Tibial artery (tissue), 4 donors: ENCODE results near the gene LUC7L3.
"Not testable (repeated sequence)": the region's sequence is repeated elsewhere in the genome, so short reads cannot be mapped to it uniquely, and the experiment has no call there.

Source experiments
- DNase-seq, 2 donors: peaks; one replicate each; pipeline ENCODE4 v3.0.0-alpha.2; 2019
- H3K27ac ChIP-seq, 2 donors: fragments of 200-600 bp; sonication (generic) in 1 of 2; 1 replicate in 1 of 2; 2 replicates in 1 of 2; pipeline ENCODE4 v1.5.1; 2018 to 2019; ENCODE audit warnings: mild to moderate bottlenecking in 1 of 2
- H3K27me3 ChIP-seq, 2 donors: fragments of 200-600 bp; sonication (generic) in 1 of 2; one replicate each; pipeline versions ENCODE4 v1.5.1 to v1.6.0; 2016 to 2019
- H3K36me3 ChIP-seq, 3 donors: fragments of 200-600 bp; sonication (generic) in 2 of 3; one replicate each; pipeline ENCODE4 v1.5.1; 2016 to 2019; ENCODE audit warnings: mild to moderate bottlenecking in 2 of 3
- H3K4me1 ChIP-seq, 4 donors: fragments of 200-600 bp; sonication (generic) in 2 of 4; 1 replicate in 3 of 4; 2 replicates in 1 of 4; pipeline ENCODE4 v1.5.1; 2016 to 2019
- H3K4me3 ChIP-seq, 2 donors: fragments of 200-600 bp; sonication (generic) in 1 of 2; 1 replicate in 1 of 2; 2 replicates in 1 of 2; pipeline ENCODE4 v1.5.1; 2018 to 2019; ENCODE audit warnings: mild to moderate bottlenecking in 2 of 2
- H3K9me3 ChIP-seq, 3 donors: fragments of 200-600 bp; sonication (generic) in 1 of 3; one replicate each; pipeline ENCODE4 v1.5.1; 2016 to 2019
- CTCF ChIP-seq, 2 experiments: fragments of 200-600 bp in 1 of 2; fragments of 450-650 bp in 1 of 2; IDR thresholded peaks; one replicate each; pipeline ENCODE4 v1.5.1; 2017 to 2019; ENCODE audit warnings: antibody characterized with exemption in 2 of 2, mild to moderate bottlenecking in 1 of 2, moderate library complexity in 1 of 2
- intact Hi-C: fragments of 100-400 bp; cut with DNase I; formaldehyde crosslinking; loops from one replicate; pipeline ENCODE4 v1.15.0; 2023; ENCODE audit warnings: low total_unique reads

Gene LUC7L3

GRCh38 chr17:50708050-50709000 lies 11.1 kb upstream of the LUC7L3 start:
- DNase-seq: no peak
- Histone ChIP-seq H3K4me1 (peaks cover 0 to 55% (median 35%) of the 10 kb centered on the region in 4 donors), H3K27me3 (no peaks in the 10 kb centered on the region), H3K36me3 (peaks cover 0 to 12% (median 6%) of the 10 kb centered on the region in 3 donors), H3K9me3 (no peaks in the 10 kb centered on the region), H3K4me3 (peak overlapping the region; percentile 73 to 89), H3K27ac (peak overlapping the region; percentile 96 to 97)
- no peak for TF ChIP-seq CTCF (IDR thresholded peaks at IDR 0.05)
- intact Hi-C loops: no loop called here

- H3K4me3 ChIP-seq, H3K36me3 ChIP-seq, H3K27me3 ChIP-seq, H3K9me3 ChIP-seq, intact Hi-C loops, DNase-seq: not testable (repeated sequence)
- Histone ChIP-seq H3K27ac (peak overlapping the region; percentile 96 to 97), H3K4me1 (peaks cover 0 to 48% (median 28%) of the 10 kb centered on the region in 4 donors)
Measured at GRCh38 chr17:50709053-50709452, 10.3 kb upstream of the LUC7L3 start.

GRCh38 chr17:50710025-50710424 lies 9.4 kb upstream of the LUC7L3 start:
- intact Hi-C loops: no loop called here
- no peak for DNase-seq
- peak overlapping the region; percentile 96 to 97 for H3K27ac ChIP-seq

GRCh38 chr17:50710650-50711049 lies 8.8 kb upstream of the LUC7L3 start:
- no peak for DNase-seq
- H3K4me3 ChIP-seq: no peak overlapping the region
- H3K36me3 ChIP-seq: peaks cover 0 to 1% (median 0%) of the 10 kb centered on the region in 3 donors
- intact Hi-C loops: no loop called here
- peaks cover 0 to 36% (median 23%) of the 10 kb centered on the region in 4 donors for H3K4me1 ChIP-seq
- H3K9me3 ChIP-seq: no peaks in the 10 kb centered on the region
- peak overlapping the region in 1 of 2 donors; percentile 96 for H3K27ac ChIP-seq
- H3K27me3 ChIP-seq: no peaks in the 10 kb centered on the region
- no peak for TF ChIP-seq CTCF (IDR thresholded peaks at IDR 0.05)

More at GRCh38 chr17:50710025-50710424, 9.4 kb upstream of the LUC7L3 start:
- H3K9me3 ChIP-seq: no peaks in the 10 kb centered on the region
- no peak for TF ChIP-seq CTCF (IDR thresholded peaks at IDR 0.05)
- no peaks in the 10 kb centered on the region for H3K27me3 ChIP-seq
- H3K36me3 ChIP-seq: peaks cover 0 to 7% (median 0%) of the 10 kb centered on the region in 3 donors
- H3K4me3 ChIP-seq: no peak overlapping the region
- H3K4me1 ChIP-seq: peaks cover 0 to 43% (median 25%) of the 10 kb centered on the region in 4 donors

- Histone ChIP-seq H3K4me1 (peaks cover 0 to 23% (median 16%) of the 10 kb centered on the region in 4 donors), H3K36me3 (no peaks in the 10 kb centered on the region), H3K27me3 (no peaks in the 10 kb centered on the region), H3K9me3 (no peaks in the 10 kb centered on the region), H3K27ac (no peak overlapping the region), H3K4me3 (no peak overlapping the region)
- no peak for TF ChIP-seq CTCF (IDR thresholded peaks at IDR 0.05)
- intact Hi-C loops: no loop called here
- no peak for DNase-seq
Measured at GRCh38 chr17:50712641-50713040, 6.8 kb upstream of the LUC7L3 start.

- no peaks in the 10 kb centered on the region for H3K9me3 ChIP-seq
- peaks cover 0 to 8% (median 3%) of the 10 kb centered on the region in 4 donors for H3K4me1 ChIP-seq
- H3K27ac ChIP-seq: no peak overlapping the region
- H3K36me3 ChIP-seq: no peaks in the 10 kb centered on the region
- no peaks in the 10 kb centered on the region for H3K27me3 ChIP-seq
- DNase-seq: no peak
- no peak for TF ChIP-seq CTCF (IDR thresholded peaks at IDR 0.05)
- no peak overlapping the region for H3K4me3 ChIP-seq
- intact Hi-C loops: no loop called here
Measured at GRCh38 chr17:50715471-50715870, 3.9 kb upstream of the LUC7L3 start.
